DMS53 treated with DMSO at 0.1 percent for 48 hours (cell line): Measurements from ENCODE around the gene GRIK1.
"Not testable (repeated sequence)": the region's sequence is repeated elsewhere in the genome, so short reads cannot be mapped to it uniquely, and the experiment has no call there.

Experiments
- DNase-seq: peaks from one replicate; lab custom pipeline; 2025; ENCODE audit not compliant: unreplicated experiment; lab: John Stamatoyannopoulos, UW

GRIK1 gene

GRCh38 chr21:29939924-29940275, at the start of gene GRIK1:
GRIK1 (minus strand) TSS chr21:29939996.
- DNase-seq: no peak

- no peak for DNase-seq
Measured at GRCh38 chr21:29987762-29988161, 48.0 kb upstream of the GRIK1 start.

- DNase-seq: no peak
Measured at GRCh38 chr21:29985866-29986265, 46.1 kb upstream of the GRIK1 start.

- no peak for DNase-seq
Measured at GRCh38 chr21:29979043-29979442, 39.2 kb upstream of the GRIK1 start.

GRCh38 chr21:29975776-29976175, 36.0 kb upstream of the GRIK1 start:
- no peak for DNase-seq

GRCh38 chr21:29973258-29973657, 33.5 kb upstream of the GRIK1 start:
- no peak for DNase-seq

- DNase-seq: no peak
Measured at GRCh38 chr21:29961291-29962027, 21.7 kb upstream of the GRIK1 start.

- no peak for DNase-seq
Measured at GRCh38 chr21:29958551-29958950, 18.8 kb upstream of the GRIK1 start.

GRCh38 chr21:29958035-29958434, 18.2 kb upstream of the GRIK1 start:
- DNase-seq: not testable (repeated sequence)

GRCh38 chr21:29953690-29954089, 13.9 kb upstream of the GRIK1 start:
- no peak for DNase-seq

GRCh38 chr21:29953072-29953471, 13.3 kb upstream of the GRIK1 start:
- no peak for DNase-seq

- DNase-seq: no peak
Measured at GRCh38 chr21:29951911-29952310, 12.1 kb upstream of the GRIK1 start.

- DNase-seq: no peak
Measured at GRCh38 chr21:29949991-29950390, 10.2 kb upstream of the GRIK1 start.

GRCh38 chr21:29947119-29947518, 7.3 kb upstream of the GRIK1 start:
- no peak for DNase-seq

GRCh38 chr21:29943885-29944284, 4.1 kb upstream of the GRIK1 start:
- no peak for DNase-seq

GRCh38 chr21:29942034-29942433, 2.2 kb upstream of the GRIK1 start:
- DNase-seq: no peak

- no peak for DNase-seq
Measured at GRCh38 chr21:29940991-29941390, 1.2 kb upstream of the GRIK1 start.

GRCh38 chr21:29940361-29940760, 565 bp upstream of the GRIK1 start:
- no peak for DNase-seq

- no peak for DNase-seq
Measured at GRCh38 chr21:29939104-29939923, 482 bp downstream of the GRIK1 start.

GRCh38 chr21:29938776-29939103, 1.1 kb downstream of the GRIK1 start:
- no peak for DNase-seq

GRCh38 chr21:29933088-29933487, 6.7 kb downstream of the GRIK1 start:
- no peak for DNase-seq

GRCh38 chr21:29928537-29928936, 11.3 kb downstream of the GRIK1 start:
- DNase-seq: no peak

GRCh38 chr21:29920938-29921337, 18.9 kb downstream of the GRIK1 start:
- no peak for DNase-seq
